GM19023 (cell line): ENCODE data around the gene CD93.

Experiments used
- ATAC-seq: cut with Tn5 transposase; IDR thresholded peaks from one replicate; pipeline ENCODE4 v1.9.1; 2021; ENCODE audit warnings: mild to moderate bottlenecking, moderate library complexity; ENCODE audit not compliant: unreplicated experiment

CD93 gene

DNA sequence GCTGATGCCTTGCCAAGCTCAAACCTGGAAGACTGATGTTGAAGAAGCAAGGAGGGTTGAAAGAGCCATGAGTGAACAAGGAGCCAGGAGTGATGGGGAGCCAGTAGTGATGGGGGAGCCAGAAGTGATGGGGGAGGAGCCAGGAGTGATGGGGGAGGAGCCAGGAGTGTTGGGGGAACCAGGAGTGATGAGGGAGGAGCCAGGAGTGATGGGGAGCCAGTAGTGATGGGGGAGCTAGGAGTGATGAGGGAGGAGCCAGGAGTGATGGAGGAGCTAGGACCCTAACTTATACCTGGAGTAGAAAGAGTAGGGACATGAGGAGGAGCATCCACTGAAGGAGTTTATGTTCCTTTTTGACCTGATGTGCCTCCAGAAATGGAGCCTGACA lies 14.6 kb upstream of the CD93 start:
- no peak for ATAC-seq

DNA sequence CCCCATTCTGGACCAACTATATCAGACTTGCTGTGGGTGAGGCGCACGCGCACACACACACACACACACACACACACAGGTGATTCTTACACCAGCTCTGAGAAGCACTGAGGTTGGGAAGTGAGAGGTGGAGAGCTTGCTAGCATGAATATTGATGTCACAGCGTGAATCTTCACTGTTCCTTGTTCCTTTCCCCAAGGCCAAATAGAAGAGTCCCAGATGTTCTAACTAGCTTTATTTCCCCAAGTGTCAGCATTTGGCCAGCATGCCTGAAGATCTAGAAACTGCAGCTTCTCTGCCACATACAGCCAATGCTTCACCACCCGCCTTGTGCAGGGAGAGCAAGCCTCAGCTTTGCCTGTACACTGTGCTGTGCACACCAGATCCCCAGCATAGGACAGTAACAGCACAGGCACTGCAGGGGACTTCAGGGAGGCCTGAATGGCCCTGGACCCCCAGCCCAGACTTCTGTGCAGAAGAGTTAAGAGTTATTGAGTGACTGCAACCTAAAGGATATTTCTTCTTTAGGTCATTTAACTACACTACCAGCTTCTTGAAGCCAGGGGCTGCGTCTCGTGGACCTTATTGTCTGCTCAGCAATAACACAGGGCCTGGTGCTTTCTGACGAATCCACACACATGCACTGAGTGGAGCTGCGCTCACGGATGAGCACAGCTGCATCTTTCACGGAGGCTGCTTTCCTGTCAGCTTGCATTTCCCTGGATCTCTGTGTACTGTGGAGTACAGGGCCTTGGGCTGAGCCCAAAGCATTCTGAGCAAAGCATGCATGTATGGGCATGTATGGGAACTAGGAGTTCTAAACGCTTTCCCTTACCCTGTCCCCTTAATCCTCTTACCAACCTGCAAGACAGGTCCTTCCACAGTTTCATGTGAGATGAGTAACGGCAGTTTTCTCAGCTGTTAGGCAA lies 13.9 kb upstream of the CD93 start:
- no peak for ATAC-seq

DNA sequence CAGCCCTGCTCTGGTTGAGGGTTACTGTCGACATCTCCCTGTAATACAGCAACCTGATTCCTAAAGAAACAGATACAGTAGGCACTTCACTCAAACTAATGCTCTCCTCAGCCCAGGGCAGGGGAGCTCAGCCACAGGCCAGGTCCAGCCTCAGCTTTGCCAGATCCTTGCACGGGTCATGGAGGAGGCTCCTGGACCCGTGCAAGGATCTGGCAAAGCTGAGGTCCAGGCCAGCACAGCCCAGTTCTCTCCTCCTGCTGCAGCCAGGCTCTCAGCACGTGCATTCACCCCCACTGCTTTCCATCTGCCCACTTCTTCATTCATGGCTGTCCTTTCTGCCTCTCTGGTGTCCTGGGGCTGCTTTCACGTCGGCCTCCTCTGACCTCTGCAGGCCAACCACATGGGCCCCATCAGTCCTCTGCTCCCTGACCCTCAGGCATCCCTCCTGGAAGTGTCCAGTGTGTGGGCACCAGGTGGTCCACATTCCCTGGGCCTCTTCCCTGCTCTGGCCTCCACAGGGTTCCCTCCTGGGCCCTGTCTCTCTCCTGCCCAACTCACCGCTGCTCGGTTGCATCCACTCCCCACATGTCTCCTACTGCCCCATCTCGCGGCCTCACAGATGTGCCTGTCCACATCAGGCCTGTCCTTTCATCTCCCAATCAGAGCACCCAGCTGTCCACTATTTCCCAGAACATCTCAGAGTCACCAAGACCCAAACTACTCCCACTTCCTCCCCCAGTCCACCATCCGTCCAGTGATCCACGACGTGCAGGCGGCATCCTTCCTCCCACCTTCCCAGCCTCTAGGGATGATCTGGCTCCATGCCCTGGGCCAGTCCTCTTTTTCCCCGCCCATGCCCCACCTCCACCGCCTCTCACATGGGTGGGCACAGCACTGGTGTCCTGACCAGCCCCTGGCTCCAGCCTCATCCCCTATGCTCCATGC lies 11.8 kb upstream of the CD93 start:
- no peak for ATAC-seq

DNA sequence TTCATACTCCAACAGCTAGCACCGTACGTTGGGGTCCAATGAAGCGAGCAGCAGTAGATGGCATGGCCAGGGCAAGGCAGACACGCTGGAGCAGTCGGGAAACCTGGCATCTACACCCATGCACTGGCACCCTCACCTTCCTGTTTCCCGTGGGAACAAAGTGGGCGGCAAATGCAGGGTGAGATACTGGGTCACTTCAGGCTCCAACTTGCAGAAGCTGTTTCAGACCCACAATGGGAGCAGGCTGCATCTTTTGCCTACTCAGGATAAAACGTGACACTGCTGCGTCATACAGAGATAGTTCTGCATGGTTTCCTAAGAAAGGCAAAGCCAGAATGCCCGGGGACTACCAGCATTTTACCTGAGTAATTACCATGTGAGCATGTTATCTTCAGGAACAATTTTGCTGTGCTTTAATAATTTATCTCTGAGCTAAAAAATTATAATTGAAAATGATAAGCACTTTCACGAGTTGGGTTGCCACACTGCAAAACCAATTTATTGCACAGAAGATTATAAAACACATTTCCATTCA lies 10.9 kb upstream of the CD93 start:
- no peak for ATAC-seq

- no peak for ATAC-seq
Measured at GRCh38 chr20:23096097-23096496, 10.0 kb upstream of the CD93 start.

GRCh38 chr20:23095499-23095898 lies 9.4 kb upstream of the CD93 start:
- no peak for ATAC-seq

GRCh38 chr20:23094927-23095326 lies 8.8 kb upstream of the CD93 start:
- ATAC-seq, result no peak

DNA sequence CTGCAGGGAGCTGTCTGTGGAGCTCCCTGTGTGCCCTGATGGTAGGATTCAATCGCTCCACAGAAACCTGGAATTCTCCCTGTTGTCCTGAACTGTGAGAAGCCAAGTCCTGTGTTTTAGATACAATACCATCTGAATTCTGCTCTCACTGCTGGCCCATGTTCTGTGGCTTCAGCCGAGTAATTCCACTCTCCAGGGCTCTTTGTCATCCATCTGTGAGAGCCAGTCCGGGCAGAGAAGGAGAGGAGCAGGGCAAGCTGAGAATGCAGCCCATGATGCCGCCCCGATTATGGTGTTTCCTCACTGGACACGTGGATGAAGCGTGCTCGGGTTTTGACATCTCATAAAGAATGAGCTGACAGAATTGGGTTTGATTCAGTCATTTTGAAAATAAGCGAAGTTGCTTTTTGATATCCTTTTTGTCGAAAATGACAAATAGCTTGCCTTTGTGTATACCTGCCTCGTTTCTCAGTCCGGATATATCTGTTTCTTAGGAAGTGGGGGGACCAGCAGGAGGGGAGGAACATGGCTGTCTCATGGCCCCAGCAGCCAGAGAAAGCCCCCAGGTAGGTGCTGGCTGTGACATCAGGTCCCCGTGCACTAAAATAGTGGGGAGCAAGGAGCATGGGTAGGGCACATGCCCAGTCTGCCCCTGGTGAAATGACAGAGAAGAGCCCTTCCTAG lies 8.2 kb upstream of the CD93 start:
- no peak for ATAC-seq

GRCh38 chr20:23093613-23094012 lies 7.5 kb upstream of the CD93 start:
- no peak for ATAC-seq

GRCh38 chr20:23092861-23093495 lies 6.9 kb upstream of the CD93 start:
- ATAC-seq, result no peak

- ATAC-seq, result no peak
Measured at GRCh38 chr20:23092384-23092756, 6.2 kb upstream of the CD93 start.

DNA sequence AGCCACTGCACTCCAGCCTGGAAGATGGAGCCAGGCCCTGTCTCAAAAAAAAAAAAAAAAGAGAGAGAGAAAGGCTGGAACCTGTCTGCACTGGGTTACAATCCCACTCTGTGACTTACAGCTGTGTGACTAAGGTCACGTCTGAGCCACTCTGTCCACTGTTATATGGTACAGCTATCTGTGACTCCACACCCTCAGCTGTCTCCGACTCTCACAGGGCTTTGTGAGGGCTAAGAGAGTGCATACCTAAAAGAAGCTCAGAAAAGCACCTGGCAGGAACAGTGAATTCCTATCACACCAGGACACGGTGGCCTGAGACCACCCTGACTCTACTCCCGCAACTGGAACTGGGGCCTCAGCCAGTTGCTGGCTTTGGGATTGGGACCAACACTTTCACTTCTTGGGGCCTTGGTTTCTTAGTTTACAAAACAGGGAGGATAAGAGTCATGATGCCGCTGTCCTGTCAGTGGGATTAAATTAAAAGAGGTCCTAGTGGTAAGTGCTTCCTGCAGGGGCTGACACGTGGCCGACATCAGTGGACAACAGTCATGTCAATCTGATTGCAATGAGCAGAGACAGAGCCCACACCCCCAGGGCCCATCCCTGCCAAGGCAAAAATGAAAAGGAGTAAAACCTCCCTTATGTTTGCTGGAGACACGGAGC lies 5.7 kb upstream of the CD93 start:
- ATAC-seq, result no peak

- ATAC-seq, result no peak
Measured at GRCh38 chr20:23090878-23091277, 4.8 kb upstream of the CD93 start.

DNA sequence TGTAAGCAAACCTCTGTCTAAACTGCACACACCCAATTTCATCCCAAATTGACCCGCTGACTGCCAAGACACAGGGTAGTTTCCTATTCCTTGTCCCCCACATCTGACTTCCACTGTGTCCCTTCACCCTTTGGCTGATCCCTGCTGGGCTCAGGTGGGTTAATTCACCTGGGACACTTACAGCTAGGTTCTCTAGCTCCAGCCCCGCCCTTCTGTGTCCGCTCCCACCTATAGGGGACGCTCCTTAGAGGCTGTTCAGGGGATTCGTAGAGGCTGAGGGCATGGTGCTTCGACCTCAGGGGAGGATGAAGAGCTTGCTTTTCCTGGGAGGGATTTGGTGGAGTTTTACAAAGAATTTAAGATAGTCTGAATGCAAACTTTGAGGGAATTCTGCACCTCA lies 4.0 kb upstream of the CD93 start:
- ATAC-seq, result no peak

DNA sequence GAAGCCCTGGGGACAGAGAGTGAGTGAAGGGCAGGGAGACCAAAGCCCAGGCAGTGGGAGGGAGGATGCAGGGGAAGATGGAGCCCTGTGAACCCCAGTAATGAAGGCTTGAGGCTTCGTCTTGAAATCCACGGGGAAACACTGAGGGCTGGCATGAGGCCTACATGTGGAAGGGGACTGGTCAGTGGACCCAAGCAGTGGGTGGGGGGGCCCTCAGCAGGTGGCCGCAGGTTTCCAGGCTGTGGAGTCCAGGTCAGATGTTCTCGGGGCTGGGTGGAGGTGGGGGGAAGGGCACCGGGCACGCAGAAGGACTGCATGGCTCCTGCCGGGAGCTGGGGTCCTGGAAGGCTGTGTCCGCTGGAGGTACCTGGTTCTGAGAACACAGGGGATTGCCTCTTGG lies 2.7 kb upstream of the CD93 start:
- ATAC-seq, result no peak

GRCh38 chr20:23087587-23088251 lies 1.6 kb upstream of the CD93 start:
- no peak for ATAC-seq

GRCh38 chr20:23086931-23087411 lies 847 bp upstream of the CD93 start:
- ATAC-seq, result no peak

DNA sequence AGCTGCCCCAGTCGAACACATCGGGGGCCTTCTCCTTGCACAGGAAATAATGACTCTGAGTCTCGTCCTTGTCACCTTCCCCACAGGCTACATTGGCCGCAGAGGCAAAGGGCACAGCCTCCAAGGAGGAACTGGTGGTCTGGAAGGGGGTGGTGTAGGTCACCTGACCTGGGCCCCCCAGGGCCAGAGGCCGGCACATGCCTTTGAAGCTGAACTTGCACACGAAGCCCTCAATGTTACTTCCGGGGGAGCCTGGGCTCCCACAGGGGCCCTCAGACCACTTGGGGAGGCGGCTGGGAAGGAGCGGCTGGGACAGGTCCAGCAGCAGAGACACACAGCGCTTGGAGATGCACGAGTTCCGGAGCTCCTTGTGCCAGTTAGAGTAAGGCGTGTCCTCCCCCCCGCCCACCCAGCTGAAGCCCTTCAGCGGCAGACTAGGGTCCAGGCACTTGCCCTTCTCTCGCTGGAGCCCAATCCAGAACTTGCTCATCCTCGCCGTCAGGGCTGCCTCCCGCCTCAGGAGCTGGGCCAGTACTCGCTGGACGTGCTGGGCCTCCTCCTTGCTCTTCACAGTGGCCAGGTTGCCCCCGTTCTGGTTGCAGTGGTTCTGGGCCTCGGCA lies 578 bp downstream of the CD93 start:
- no peak for ATAC-seq

- ATAC-seq, result no peak
Measured at GRCh38 chr20:23084845-23085365, 1.2 kb downstream of the CD93 start.
